ENCODE results near the gene EEFSEC. TPM values are rescaled to one million over a fixed set of nuclear protein-coding genes. Genes with fewer than 3 reads are reported as not detected.

EEFSEC gene
- total RNA-seq, 1 experiment from 2014 or later: 14.0 TPM

DNA sequence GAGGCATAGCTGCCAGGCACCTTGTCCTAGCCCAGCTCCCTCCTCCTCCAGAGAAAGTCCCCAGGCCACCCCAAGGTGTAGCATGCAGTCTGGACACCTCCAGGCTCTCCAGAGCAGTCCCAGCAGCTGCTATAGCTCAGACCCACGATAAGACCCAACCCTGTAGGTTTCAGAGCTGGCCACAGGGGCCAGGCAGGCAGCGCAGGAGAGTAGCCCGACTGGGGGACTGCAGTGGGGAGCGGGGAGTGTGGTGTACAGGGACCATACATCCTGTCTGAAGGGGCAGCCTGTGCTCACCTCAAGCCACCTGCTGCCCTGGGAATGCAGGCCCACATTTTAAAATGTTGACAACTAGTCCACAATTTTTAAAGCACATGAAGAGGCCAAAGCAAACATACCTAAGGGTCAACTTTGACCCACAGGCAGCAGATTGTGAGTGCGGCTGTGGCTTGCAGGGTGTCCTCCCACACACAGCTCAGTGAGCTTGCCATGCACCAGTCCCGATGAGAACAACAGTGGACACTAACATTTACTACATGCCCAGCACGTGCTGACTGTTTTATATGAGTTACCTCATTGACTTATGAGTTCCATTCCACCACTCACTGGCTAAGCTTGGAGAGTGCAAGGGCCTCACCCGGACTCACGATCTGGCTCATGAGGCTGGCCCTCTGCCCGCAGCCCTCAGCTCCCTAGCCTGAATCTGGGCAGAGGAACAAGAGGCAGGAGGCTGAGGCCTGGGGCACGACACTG, 232.0 kb downstream of the EEFSEC start:
- H3K9me3 ChIP-seq: no peaks in the 10 kb centered on the region
- no TSS peak for BruUV-seq (replicated peaks)
- intact Hi-C loops (cut with micrococcal nuclease; ENCODE audit: unreplicated experiment): no loop called here
- H3K4me3 ChIP-seq (ENCODE audit: low read depth, low read length): no peak overlapping the region
- H3K9me3 Mint-ChIP-seq (ENCODE audit: unreplicated experiment): no peaks in the 10 kb centered on the region
- POLR2A ChIA-PET: no interaction called here
- peak; percentile 61 to 74 for DNase-seq
- no peaks in the 10 kb centered on the region for H3K27me3 ChIP-seq (replicated peaks; ENCODE audit: control insufficient read depth, insufficient read depth, low read length)
- H3K4me1 Mint-ChIP-seq (ENCODE audit: low read depth, unreplicated experiment): peaks cover 22% of the 10 kb centered on the region
- H3K36me3 ChIP-seq (ENCODE audit: control insufficient read depth, insufficient read depth, low read length): no peaks in the 10 kb centered on the region
- H3K4me1 ChIP-seq: peaks cover 28% of the 10 kb centered on the region
- CTCF ChIA-PET: interaction anchor here (0.5 to 1.0 kb wide), 5 partner anchors 25 to 224 kb away, joined by 3 to 4 read pairs (median 3); no protein-coding TSS in a partner anchor
- no peaks in the 10 kb centered on the region for H3K27me3 Mint-ChIP-seq (ENCODE audit: insufficient read depth, unreplicated experiment)
- H3K4me3 Mint-ChIP-seq (ENCODE audit: unreplicated experiment): no peak overlapping the region
- H3K36me3 Mint-ChIP-seq (ENCODE audit: insufficient read depth, unreplicated experiment): no peaks in the 10 kb centered on the region
- TF ChIP-seq, protein P1, sequence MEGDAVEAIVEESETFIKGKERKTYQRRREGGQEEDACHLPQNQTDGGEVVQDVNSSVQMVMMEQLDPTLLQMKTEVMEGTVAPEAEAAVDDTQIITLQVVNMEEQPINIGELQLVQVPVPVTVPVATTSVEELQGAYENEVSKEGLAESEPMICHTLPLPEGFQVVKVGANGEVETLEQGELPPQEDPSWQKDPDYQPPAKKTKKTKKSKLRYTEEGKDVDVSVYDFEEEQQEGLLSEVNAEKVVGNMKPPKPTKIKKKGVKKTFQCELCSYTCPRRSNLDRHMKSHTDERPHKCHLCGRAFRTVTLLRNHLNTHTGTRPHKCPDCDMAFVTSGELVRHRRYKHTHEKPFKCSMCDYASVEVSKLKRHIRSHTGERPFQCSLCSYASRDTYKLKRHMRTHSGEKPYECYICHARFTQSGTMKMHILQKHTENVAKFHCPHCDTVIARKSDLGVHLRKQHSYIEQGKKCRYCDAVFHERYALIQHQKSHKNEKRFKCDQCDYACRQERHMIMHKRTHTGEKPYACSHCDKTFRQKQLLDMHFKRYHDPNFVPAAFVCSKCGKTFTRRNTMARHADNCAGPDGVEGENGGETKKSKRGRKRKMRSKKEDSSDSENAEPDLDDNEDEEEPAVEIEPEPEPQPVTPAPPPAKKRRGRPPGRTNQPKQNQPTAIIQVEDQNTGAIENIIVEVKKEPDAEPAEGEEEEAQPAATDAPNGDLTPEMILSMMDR (IDR thresholded peaks at IDR 0.05; ENCODE audit: insufficient read depth in 1 of 2, low read depth in 1 of 2, low read length in 1 of 2, severe bottlenecking in 1 of 2, unreplicated experiment in 1 of 2): no peak
- peak overlapping the region; percentile 79 for H3K27ac Mint-ChIP-seq (ENCODE audit: unreplicated experiment)

DNA sequence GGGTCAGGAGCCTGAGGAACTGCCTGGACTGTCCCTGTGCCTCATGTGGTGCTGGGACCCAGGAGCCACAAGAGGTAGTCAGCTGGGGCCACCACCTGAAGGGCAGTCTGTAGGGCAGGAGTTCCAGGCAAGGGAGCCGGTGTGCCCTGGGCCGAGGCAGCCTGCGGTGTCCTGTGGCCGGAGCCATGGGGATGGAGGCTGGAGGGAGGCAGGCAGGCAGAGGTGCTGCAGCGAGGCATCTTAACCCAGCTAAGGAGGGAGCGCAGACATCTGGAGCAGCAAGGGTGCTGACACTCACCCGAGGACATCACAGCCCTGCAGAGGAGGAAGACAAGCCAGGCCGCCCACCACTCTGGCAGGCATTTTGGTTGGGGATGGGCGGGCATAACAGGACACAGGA, 235.7 kb downstream of the EEFSEC start:
- H3K27ac Mint-ChIP-seq (ENCODE audit: unreplicated experiment): no peak overlapping the region
- TF ChIP-seq, protein P1 (IDR thresholded peaks at IDR 0.05; ENCODE audit: insufficient read depth in 1 of 2, low read depth in 1 of 2, low read length in 1 of 2, severe bottlenecking in 1 of 2, unreplicated experiment in 1 of 2): no peak
- Histone ChIP-seq H3K4me1 (peaks cover 22% of the 10 kb centered on the region), H3K36me3 (ENCODE audit: control insufficient read depth, insufficient read depth, low read length) (no peaks in the 10 kb centered on the region), H3K4me3 (ENCODE audit: low read depth, low read length) (no peak overlapping the region), H3K27me3 (replicated peaks; ENCODE audit: control insufficient read depth, insufficient read depth, low read length) (no peaks in the 10 kb centered on the region), H3K9me3 (no peaks in the 10 kb centered on the region)
- POLR2A ChIA-PET: no interaction called here
- no peak for DNase-seq
- BruUV-seq (replicated peaks): no TSS peak
- H3K27me3 Mint-ChIP-seq (ENCODE audit: insufficient read depth, unreplicated experiment): no peaks in the 10 kb centered on the region
- H3K9me3 Mint-ChIP-seq (ENCODE audit: unreplicated experiment): no peaks in the 10 kb centered on the region
- H3K4me1 Mint-ChIP-seq (ENCODE audit: low read depth, unreplicated experiment): peaks cover 15% of the 10 kb centered on the region
- no peak overlapping the region for H3K4me3 Mint-ChIP-seq (ENCODE audit: unreplicated experiment)
- intact Hi-C loops (cut with micrococcal nuclease; ENCODE audit: unreplicated experiment): no loop called here
- no peaks in the 10 kb centered on the region for H3K36me3 Mint-ChIP-seq (ENCODE audit: insufficient read depth, unreplicated experiment)
- CTCF ChIA-PET: no interaction called here

DNA sequence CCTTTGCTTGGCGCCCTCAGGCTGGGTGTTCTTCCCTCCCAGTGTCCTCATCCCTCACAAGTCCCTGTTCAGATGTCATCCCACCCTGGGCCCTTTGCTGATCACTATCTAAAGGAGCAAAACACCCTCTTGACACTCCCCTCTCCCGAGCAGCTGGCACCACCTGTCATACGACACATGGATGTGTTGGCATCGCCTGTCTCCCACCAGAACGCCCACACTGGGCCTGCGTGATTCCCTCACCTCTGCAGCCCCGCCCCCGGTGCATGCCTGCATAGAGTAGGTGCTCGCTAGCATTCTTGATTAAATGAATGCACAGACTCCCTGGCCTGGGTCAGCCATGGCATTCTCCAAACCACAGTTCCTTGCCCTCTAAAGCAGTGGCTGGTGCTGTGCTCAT, 237.6 kb downstream of the EEFSEC start:
- POLR2A ChIA-PET: no interaction called here
- no TSS peak for BruUV-seq (replicated peaks)
- Histone ChIP-seq H3K4me1 (peaks cover 2% of the 10 kb centered on the region), H3K4me3 (ENCODE audit: low read depth, low read length) (no peak overlapping the region), H3K27me3 (replicated peaks; ENCODE audit: control insufficient read depth, insufficient read depth, low read length) (no peaks in the 10 kb centered on the region), H3K9me3 (no peaks in the 10 kb centered on the region), H3K36me3 (ENCODE audit: control insufficient read depth, insufficient read depth, low read length) (no peaks in the 10 kb centered on the region)
- Mint-ChIP-seq H3K9me3 (ENCODE audit: unreplicated experiment) (no peaks in the 10 kb centered on the region), H3K4me1 (ENCODE audit: low read depth, unreplicated experiment) (peaks cover 3% of the 10 kb centered on the region), H3K27me3 (ENCODE audit: insufficient read depth, unreplicated experiment) (no peaks in the 10 kb centered on the region), H3K4me3 (ENCODE audit: unreplicated experiment) (no peak overlapping the region), H3K27ac (ENCODE audit: unreplicated experiment) (no peak overlapping the region), H3K36me3 (ENCODE audit: insufficient read depth, unreplicated experiment) (no peaks in the 10 kb centered on the region)
- intact Hi-C loops (cut with micrococcal nuclease; ENCODE audit: unreplicated experiment): no loop called here
- CTCF ChIA-PET: no interaction called here
- TF ChIP-seq, protein P1 (IDR thresholded peaks at IDR 0.05; ENCODE audit: insufficient read depth in 1 of 2, low read depth in 1 of 2, low read length in 1 of 2, severe bottlenecking in 1 of 2, unreplicated experiment in 1 of 2): no peak
- DNase-seq: no peak
